HEK293 (cell line): ENCODE measurements around the gene LNPK.

Experiments
- CTCF ChIA-PET: fragments of 350-600 bp; formaldehyde crosslinking; extraction: SDS; loops from one replicate; lab custom pipeline; 2021; ENCODE audit warnings: antibody characterized with exemption; lab: Yijun Ruan, JAX
- POLR2A ChIA-PET: fragments of 300-600 bp; formaldehyde crosslinking; extraction: SDS; loops from one replicate; lab custom pipeline; 2020; ENCODE audit warnings: antibody characterized with exemption, inconsistent platforms; lab: Yijun Ruan, JAX
- H3K27ac ChIP-seq: fragments of 200-500 bp; sonication (Bioruptor generic); 2 replicates; pipeline ENCODE4 v1.5.1; 2014; ENCODE audit warnings: low read depth, low read length, control low read depth, inconsistent platforms; ENCODE audit errors: extremely low read depth
- H3K36me3 ChIP-seq, 2 experiments: fragments of 200-500 bp in 1 of 2; sonication (Bioruptor generic) in 1 of 2; 1 replicate in 1 of 2; 2 replicates in 1 of 2; pipeline ENCODE4 v1.5.1; 2014 to 2017; ENCODE audit warnings: inconsistent platforms in 2 of 2, low read length in 2 of 2; ENCODE audit not compliant: control insufficient read depth in 2 of 2, insufficient read depth in 1 of 2
- H3K4me1 ChIP-seq: fragments of 200-500 bp; sonication (Bioruptor generic); 2 replicates; pipeline ENCODE4 v1.5.1; 2014; ENCODE audit warnings: mild to moderate bottlenecking, low read length, inconsistent platforms; ENCODE audit not compliant: control insufficient read depth, insufficient read depth
- H3K4me3 ChIP-seq: 2 replicates; pipeline ENCODE4 v1.5.1; 2011; ENCODE audit warnings: low read depth, mild to moderate bottlenecking, control low read depth, low read length, moderate library complexity
- H3K9me3 ChIP-seq: fragments of 200-500 bp; sonication (Bioruptor generic); 2 replicates; pipeline ENCODE4 v1.5.1; 2014; ENCODE audit warnings: low read depth, low read length, inconsistent platforms; ENCODE audit not compliant: control insufficient read depth, insufficient read depth
- MEIS1 ChIP-seq: sonication (generic); formaldehyde crosslinking; IDR thresholded peaks from 2 replicates; pipeline ENCODE4 v1.8.1; 2022; ENCODE audit warnings: missing genetic modification reagents, mild to moderate bottlenecking, borderline replicate concordance
- TRIM28 ChIP-seq: IDR thresholded peaks from 2 replicates; pipeline ENCODE4 v1.6.1; 2011; ENCODE audit warnings: low read length, control low read depth, borderline replicate concordance
- ZFP37 ChIP-seq: fragments of 450-650 bp; formaldehyde crosslinking; IDR thresholded peaks from 2 replicates; pipeline ENCODE4 v1.5.1; 2016; ENCODE audit warnings: missing biosample characterization, missing genetic modification characterization
- ZIC2 ChIP-seq: fragments of 450-650 bp; formaldehyde crosslinking; IDR thresholded peaks from 2 replicates; pipeline ENCODE4 v1.5.1; 2016; ENCODE audit warnings: missing biosample characterization, missing genetic modification characterization
- ZNF157 ChIP-seq: fragments of 450-650 bp; formaldehyde crosslinking; IDR thresholded peaks from 2 replicates; pipeline ENCODE4 v1.5.1; 2016; ENCODE audit warnings: missing biosample characterization, missing genetic modification characterization
- ZNF174 ChIP-seq: fragments of 450-650 bp; formaldehyde crosslinking; IDR thresholded peaks from 2 replicates; pipeline ENCODE4 v1.5.0; 2017; ENCODE audit warnings: missing biosample characterization, mild to moderate bottlenecking, missing genetic modification characterization
- ZNF274 ChIP-seq, 2 experiments: fragments of 200-500 bp in 1 of 2; fragments of 450-650 bp in 1 of 2; sonication (Bioruptor generic) in 1 of 2; formaldehyde crosslinking in 1 of 2; IDR thresholded peaks; 2 replicates each; pipeline versions ENCODE4 v1.5.1 to v1.6.1; 2014 to 2016; ENCODE audit warnings: borderline replicate concordance in 1 of 2, inconsistent platforms in 1 of 2, low read length in 1 of 2, missing biosample characterization in 1 of 2, missing genetic modification characterization in 1 of 2
- ZNF292 ChIP-seq: fragments of 450-650 bp; formaldehyde crosslinking; IDR thresholded peaks from 2 replicates; pipeline ENCODE4 v1.5.1; 2016; ENCODE audit warnings: low read depth, missing biosample characterization, missing genetic modification characterization, borderline replicate concordance
- ZNF37A ChIP-seq: fragments of 450-650 bp; IDR thresholded peaks from 2 replicates; pipeline ENCODE4 v1.5.1; 2018; ENCODE audit warnings: missing biosample characterization, missing genetic modification characterization
- ZNF404 ChIP-seq: fragments of 450-650 bp; formaldehyde crosslinking; IDR thresholded peaks from 2 replicates; pipeline ENCODE4 v1.5.1; 2017; ENCODE audit warnings: missing biosample characterization, missing genetic modification characterization
- ZNF473 ChIP-seq: fragments of 450-650 bp; formaldehyde crosslinking; IDR thresholded peaks from 2 replicates; pipeline ENCODE4 v1.5.1; 2017; ENCODE audit warnings: missing biosample characterization, missing genetic modification characterization
- ZNF510 ChIP-seq: fragments of 450-650 bp; formaldehyde crosslinking; IDR thresholded peaks from 2 replicates; pipeline ENCODE4 v1.5.1; 2018; ENCODE audit warnings: mild to moderate bottlenecking, missing genetic modification characterization, missing biosample characterization; ENCODE audit not compliant: insufficient replicate concordance
- ZNF521 ChIP-seq: fragments of 450-650 bp; formaldehyde crosslinking; IDR thresholded peaks from 2 replicates; pipeline ENCODE4 v1.5.1; 2017; ENCODE audit warnings: missing biosample characterization, mild to moderate bottlenecking, missing genetic modification characterization
- ZNF530 ChIP-seq: fragments of 450-650 bp; formaldehyde crosslinking; IDR thresholded peaks from 2 replicates; pipeline ENCODE4 v1.5.1; 2016; ENCODE audit warnings: low read depth, missing biosample characterization, missing genetic modification characterization
- ZNF571 ChIP-seq: fragments of 450-650 bp; formaldehyde crosslinking; IDR thresholded peaks from 2 replicates; pipeline ENCODE4 v1.5.0; 2017; ENCODE audit warnings: missing biosample characterization, missing genetic modification characterization
- ZNF670 ChIP-seq: fragments of 450-650 bp; formaldehyde crosslinking; IDR thresholded peaks from 2 replicates; pipeline ENCODE4 v1.5.1; 2016; ENCODE audit warnings: missing biosample characterization, missing genetic modification characterization, low read depth
- ZNF777 ChIP-seq: fragments of 450-650 bp; formaldehyde crosslinking; IDR thresholded peaks from 2 replicates; pipeline ENCODE4 v1.5.1; 2017; ENCODE audit warnings: missing biosample characterization, missing genetic modification characterization, borderline replicate concordance
- TF ChIP-seq, protein P1 (sequence below): fragments of 450-650 bp; formaldehyde crosslinking; conservative IDR thresholded peaks from 2 replicates; pipeline ENCODE4 v1.5.1; 2016; ENCODE audit warnings: low read depth, missing biosample characterization, missing genetic modification characterization
- TF ChIP-seq, protein P2 (sequence below): fragments of 450-650 bp; IDR thresholded peaks from 2 replicates; pipeline ENCODE4 v1.5.1; 2018; ENCODE audit warnings: missing biosample characterization, missing genetic modification characterization
- TF ChIP-seq, protein P3 (sequence below): fragments of 450-650 bp; formaldehyde crosslinking; IDR thresholded peaks from 2 replicates; pipeline ENCODE4 v1.5.1; 2016; ENCODE audit warnings: missing biosample characterization, missing genetic modification characterization
- TF ChIP-seq, protein P4 (sequence below): fragments of 450-650 bp; formaldehyde crosslinking; IDR thresholded peaks from 2 replicates; pipeline ENCODE4 v1.5.1; 2017; ENCODE audit warnings: missing biosample characterization, missing genetic modification characterization

The LNPK gene

DNA sequence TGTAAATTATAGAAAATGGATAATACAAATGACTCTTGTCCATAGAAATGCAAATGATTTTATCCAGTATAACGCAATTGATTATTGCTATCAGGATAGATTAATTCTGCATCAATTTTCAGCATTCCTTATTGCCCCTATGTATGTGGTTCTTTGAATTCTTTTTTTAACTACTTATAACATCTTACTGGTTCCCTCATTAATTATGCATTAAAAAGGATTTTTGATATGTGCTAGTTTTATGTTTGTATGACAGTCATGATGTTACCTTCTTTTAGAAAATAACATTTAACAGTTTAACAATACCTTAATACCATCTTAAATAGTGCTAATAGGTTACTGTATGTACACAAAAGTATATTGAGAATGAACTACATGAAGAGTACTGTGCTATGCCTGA lies 20.0 kb upstream of the LNPK start:
- H3K27ac ChIP-seq: no peak overlapping the region
- H3K36me3 ChIP-seq: no peaks in the 10 kb centered on the region
- CTCF ChIA-PET: interaction anchor here (0.6 kb wide), 1 partner anchor 51 kb away, joined by 3 read pairs; no protein-coding TSS in a partner anchor
- TF ChIP-seq ZNF292 (tag by site-specific recombination): no peak
- peak; percentile 99 for TF ChIP-seq ZNF510 (tag by site-specific recombination)
- no peaks in the 10 kb centered on the region for H3K4me1 ChIP-seq
- H3K9me3 ChIP-seq: no peaks in the 10 kb centered on the region
- POLR2A ChIA-PET: no interaction called here
- H3K4me3 ChIP-seq: no peak overlapping the region

DNA sequence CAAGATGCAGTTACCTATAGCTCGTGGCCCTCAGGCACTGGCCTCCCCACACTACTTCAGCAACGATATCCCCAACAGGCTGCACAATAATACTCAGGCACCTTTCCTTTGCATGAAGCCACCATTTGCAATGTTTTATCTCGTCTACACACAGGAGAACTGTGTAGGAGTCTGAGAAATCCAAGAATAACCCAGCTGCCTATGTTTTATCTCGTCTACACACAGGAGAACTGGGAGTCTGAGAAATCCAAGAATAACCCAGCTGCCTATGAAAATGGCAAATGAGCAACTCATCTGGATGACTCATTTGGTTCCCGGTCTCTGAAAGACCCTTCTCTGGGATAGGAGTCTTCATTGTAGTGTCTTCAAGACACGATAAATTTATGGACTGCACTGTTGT lies 18.3 kb upstream of the LNPK start:
- ChIA-PET POLR2A (no interaction called here), CTCF (no interaction called here)
- Histone ChIP-seq H3K27ac (no peak overlapping the region), H3K9me3 (no peaks in the 10 kb centered on the region), H3K4me1 (no peaks in the 10 kb centered on the region), H3K36me3 (no peaks in the 10 kb centered on the region), H3K4me3 (no peak overlapping the region)
- TF ChIP-seq ZNF777 (tag by site-specific recombination): no peak
- no peak for TF ChIP-seq ZNF404 (tag by site-specific recombination)

DNA sequence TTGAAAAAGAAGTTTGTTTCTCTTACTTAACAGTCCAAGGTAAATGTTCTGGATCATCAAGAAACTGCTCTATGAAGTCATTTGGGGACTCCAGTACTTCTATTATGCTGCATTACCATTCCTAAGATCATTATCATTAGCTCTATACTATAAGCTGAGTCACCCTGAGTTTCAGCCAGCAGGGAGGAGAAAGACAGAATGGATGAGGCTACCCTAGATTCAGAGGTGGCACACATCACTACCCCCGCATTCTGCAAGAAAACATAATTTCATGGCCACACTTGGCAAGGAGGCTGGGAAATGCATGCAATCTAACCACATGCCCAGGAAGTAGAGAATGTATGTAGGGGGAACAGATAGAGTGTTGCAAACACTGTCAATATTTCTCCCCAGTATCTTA lies 16.6 kb upstream of the LNPK start:
- TF ChIP-seq ZNF530 (tag by site-specific recombination) (no peak), TRIM28 (no peak), ZNF157 (tag by site-specific recombination) (no peak), ZNF670 (tag by site-specific recombination) (no peak), ZIC2 (no peak), ZNF473 (tag by site-specific recombination) (no peak), MEIS1 (CRISPR knock-in tag) (no peak), ZNF37A (tag by site-specific recombination) (no peak), ZNF571 (tag by site-specific recombination) (no peak), ZNF174 (tag by site-specific recombination) (no peak), ZFP37 (no peak), ZNF521 (tag by site-specific recombination) (no peak), ZNF274 (IDR thresholded peaks at IDR 0.05; ENCODE audit: low read length) (no peak), ZNF274 (tag by site-specific recombination; IDR thresholded peaks at IDR 0.05; ENCODE audit: borderline replicate concordance) (no peak)
- TF ChIP-seq, protein P1, sequence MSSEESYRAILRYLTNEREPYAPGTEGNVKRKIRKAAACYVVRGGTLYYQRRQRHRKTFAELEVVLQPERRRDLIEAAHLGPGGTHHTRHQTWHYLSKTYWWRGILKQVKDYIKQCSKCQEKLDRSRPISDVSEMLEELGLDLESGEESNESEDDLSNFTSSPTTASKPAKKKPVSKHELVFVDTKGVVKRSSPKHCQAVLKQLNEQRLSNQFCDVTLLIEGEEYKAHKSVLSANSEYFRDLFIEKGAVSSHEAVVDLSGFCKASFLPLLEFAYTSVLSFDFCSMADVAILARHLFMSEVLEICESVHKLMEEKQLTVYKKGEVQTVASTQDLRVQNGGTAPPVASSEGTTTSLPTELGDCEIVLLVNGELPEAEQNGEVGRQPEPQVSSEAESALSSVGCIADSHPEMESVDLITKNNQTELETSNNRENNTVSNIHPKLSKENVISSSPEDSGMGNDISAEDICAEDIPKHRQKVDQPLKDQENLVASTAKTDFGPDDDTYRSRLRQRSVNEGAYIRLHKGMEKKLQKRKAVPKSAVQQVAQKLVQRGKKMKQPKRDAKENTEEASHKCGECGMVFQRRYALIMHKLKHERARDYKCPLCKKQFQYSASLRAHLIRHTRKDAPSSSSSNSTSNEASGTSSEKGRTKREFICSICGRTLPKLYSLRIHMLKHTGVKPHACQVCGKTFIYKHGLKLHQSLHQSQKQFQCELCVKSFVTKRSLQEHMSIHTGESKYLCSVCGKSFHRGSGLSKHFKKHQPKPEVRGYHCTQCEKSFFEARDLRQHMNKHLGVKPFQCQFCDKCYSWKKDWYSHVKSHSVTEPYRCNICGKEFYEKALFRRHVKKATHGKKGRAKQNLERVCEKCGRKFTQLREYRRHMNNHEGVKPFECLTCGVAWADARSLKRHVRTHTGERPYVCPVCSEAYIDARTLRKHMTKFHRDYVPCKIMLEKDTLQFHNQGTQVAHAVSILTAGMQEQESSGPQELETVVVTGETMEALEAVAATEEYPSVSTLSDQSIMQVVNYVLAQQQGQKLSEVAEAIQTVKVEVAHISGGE (tag by site-specific recombination): 0 out of 2 replicates have a peak, but pooled peaks have one; percentile 19
- TF ChIP-seq, protein P2, sequence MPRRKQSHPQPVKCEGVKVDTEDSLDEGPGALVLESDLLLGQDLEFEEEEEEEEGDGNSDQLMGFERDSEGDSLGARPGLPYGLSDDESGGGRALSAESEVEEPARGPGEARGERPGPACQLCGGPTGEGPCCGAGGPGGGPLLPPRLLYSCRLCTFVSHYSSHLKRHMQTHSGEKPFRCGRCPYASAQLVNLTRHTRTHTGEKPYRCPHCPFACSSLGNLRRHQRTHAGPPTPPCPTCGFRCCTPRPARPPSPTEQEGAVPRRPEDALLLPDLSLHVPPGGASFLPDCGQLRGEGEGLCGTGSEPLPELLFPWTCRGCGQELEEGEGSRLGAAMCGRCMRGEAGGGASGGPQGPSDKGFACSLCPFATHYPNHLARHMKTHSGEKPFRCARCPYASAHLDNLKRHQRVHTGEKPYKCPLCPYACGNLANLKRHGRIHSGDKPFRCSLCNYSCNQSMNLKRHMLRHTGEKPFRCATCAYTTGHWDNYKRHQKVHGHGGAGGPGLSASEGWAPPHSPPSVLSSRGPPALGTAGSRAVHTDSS (tag by site-specific recombination): no peak
- TF ChIP-seq, protein P3, sequence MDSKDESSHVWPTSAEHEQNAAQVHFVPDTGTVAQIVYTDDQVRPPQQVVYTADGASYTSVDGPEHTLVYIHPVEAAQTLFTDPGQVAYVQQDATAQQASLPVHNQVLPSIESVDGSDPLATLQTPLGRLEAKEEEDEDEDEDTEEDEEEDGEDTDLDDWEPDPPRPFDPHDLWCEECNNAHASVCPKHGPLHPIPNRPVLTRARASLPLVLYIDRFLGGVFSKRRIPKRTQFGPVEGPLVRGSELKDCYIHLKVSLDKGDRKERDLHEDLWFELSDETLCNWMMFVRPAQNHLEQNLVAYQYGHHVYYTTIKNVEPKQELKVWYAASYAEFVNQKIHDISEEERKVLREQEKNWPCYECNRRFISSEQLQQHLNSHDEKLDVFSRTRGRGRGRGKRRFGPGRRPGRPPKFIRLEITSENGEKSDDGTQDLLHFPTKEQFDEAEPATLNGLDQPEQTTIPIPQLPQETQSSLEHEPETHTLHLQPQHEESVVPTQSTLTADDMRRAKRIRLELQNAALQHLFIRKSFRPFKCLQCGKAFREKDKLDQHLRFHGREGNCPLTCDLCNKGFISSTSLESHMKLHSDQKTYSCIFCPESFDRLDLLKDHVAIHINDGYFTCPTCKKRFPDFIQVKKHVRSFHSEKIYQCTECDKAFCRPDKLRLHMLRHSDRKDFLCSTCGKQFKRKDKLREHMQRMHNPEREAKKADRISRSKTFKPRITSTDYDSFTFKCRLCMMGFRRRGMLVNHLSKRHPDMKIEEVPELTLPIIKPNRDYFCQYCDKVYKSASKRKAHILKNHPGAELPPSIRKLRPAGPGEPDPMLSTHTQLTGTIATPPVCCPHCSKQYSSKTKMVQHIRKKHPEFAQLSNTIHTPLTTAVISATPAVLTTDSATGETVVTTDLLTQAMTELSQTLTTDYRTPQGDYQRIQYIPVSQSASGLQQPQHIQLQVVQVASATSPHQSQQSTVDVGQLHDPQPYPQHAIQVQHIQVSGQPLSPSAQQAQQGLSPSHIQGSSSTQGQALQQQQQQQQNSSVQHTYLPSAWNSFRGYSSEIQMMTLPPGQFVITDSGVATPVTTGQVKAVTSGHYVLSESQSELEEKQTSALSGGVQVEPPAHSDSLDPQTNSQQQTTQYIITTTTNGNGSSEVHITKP (tag by site-specific recombination): 0 out of 2 replicates have a peak, but pooled peaks have one; percentile 18
- TF ChIP-seq, protein P4, sequence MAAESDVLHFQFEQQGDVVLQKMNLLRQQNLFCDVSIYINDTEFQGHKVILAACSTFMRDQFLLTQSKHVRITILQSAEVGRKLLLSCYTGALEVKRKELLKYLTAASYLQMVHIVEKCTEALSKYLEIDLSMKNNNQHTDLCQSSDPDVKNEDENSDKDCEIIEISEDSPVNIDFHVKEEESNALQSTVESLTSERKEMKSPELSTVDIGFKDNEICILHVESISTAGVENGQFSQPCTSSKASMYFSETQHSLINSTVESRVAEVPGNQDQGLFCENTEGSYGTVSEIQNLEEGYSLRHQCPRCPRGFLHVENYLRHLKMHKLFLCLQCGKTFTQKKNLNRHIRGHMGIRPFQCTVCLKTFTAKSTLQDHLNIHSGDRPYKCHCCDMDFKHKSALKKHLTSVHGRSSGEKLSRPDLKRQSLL (tag by site-specific recombination): 0 out of 2 replicates have a peak, but pooled peaks have one; percentile 23
- H3K4me3 ChIP-seq: no peak overlapping the region
- ChIA-PET POLR2A (no interaction called here), CTCF (interaction anchor here (0.7 kb wide), 1 partner anchor 1055 kb away, joined by 3 read pairs; no protein-coding TSS in a partner anchor)
- H3K27ac ChIP-seq: no peak overlapping the region
- H3K36me3 ChIP-seq: no peaks in the 10 kb centered on the region
- no peaks in the 10 kb centered on the region for H3K9me3 ChIP-seq
- no peaks in the 10 kb centered on the region for H3K4me1 ChIP-seq
